Fibroblast of skin of scalp (primary cell): ENCODE results near the gene TMEM170A.
A peak's percentile ranks its signal among the peaks of the same experiment; 100 is the strongest.
"Not testable (repeated sequence)": the region's sequence is repeated elsewhere in the genome, so short reads cannot be mapped to it uniquely, and the experiment has no call there.

ENCODE experiments used
- DNase-seq: peaks from one replicate; pipeline ENCODE4 v3.0.0-alpha.2; 2013

Gene TMEM170A

DNA sequence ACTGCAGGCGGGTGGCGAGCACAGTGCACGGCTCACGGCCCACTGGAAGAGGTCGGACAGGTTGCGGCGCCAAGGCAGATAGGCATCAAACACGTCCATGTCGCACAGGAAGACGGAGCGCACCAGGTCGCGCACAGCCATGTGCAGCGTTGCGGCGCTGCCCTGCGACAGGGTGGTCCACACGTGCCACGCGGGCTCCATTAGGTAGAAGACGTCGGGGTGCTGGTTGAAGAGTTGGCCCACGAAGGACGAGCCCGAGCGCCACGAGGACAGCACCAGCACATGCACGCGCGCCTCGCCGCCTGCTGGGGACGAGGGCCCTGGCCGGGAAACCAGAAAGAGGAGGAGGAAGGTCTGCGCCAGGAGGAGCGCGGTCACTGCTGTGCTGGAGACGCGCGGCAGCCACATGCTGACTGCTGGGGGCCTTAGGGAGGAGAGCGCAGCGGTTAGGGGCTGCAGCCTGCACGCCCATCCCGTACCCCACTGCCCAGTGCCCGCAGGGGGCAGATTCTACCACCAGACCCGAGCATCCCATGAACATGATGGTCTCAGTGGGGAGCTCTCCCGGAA, 15.0 kb upstream of the TMEM170A start:
- no peak for DNase-seq

DNA sequence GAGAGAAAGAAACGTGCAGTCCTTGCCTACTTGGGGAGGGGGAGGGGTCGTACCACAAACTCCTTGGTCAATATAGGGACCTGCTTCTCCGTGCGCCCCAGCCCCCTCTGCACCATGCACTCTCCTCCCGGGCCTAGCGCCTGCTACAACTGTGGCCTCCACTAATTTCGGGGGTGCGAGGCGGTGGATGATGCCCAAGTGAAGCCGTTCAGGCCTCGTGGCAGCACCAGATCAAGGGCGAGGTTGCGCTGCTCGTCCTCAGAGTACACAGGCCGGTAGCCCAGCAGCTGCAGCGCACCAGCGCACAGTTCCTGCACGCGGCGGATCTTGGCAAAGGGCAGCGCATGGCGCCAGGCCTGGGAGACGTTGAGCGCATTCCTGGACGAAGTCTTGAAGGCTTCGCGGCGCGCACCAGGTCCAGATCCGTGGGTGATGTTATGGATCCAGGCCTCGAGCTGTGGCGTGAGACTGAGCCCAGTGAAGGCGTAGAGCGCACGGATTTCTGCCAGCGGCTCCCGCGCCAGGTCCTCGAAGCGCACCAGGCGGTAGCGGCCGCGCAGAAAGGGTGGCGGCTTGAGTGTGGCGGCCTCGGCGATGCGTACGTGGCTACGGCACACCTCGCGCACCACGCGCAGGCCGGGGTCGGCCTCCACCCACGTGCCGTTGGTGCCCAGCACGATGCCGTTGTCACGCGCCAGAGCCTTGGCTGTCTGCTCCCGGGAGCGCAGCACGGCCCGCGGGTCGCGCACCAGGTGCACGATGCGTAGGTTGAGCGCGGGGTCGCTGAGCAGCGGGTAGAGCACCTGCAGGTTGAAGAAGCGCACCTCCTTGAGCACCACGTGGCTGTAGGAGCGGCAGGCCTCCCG, 14.2 kb upstream of the TMEM170A start:
- no peak for DNase-seq

DNA sequence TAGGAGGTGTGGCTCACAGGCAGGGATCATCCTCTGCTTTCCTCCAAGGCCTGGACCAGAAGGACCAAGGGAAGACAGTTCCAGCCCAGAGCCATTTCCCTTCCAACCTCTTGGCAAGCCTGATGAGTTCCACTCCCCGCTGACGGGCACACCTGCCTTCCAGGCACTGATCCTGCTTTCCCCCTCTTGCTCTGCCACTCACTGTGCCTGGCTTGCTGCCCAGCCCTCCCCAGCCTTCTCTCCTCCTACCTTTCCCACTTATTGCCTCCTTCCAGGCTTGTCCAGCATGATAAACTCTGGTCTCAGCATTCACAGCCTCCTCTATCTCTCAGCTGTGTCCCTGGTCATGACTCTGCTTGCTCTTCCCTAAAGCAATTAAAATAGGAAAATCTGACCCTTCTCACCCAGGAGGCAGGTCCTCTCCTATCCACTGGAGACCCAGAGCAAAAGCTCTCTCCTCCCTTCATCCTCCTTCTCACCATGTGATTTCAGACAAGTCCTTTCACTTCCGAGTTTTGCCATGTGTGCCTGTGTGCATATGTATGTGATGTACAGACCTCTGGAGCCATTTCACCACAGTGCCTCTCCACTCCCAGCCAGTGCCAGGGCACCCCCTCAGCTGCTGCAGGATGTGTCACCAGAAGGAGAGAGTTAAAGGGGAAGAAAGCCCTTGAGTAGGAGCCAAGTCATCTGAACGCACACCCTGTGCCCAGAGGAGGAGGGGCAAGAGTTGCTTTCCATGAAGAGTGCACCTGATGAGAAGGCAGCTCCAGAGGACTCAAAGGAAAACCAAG, 13.4 kb upstream of the TMEM170A start:
- DNase-seq, result no peak

GRCh38 chr16:75476817-75477216, 12.3 kb upstream of the TMEM170A start:
- no peak for DNase-seq

GRCh38 chr16:75475420-75475847, 10.9 kb upstream of the TMEM170A start:
- no peak for DNase-seq

DNA sequence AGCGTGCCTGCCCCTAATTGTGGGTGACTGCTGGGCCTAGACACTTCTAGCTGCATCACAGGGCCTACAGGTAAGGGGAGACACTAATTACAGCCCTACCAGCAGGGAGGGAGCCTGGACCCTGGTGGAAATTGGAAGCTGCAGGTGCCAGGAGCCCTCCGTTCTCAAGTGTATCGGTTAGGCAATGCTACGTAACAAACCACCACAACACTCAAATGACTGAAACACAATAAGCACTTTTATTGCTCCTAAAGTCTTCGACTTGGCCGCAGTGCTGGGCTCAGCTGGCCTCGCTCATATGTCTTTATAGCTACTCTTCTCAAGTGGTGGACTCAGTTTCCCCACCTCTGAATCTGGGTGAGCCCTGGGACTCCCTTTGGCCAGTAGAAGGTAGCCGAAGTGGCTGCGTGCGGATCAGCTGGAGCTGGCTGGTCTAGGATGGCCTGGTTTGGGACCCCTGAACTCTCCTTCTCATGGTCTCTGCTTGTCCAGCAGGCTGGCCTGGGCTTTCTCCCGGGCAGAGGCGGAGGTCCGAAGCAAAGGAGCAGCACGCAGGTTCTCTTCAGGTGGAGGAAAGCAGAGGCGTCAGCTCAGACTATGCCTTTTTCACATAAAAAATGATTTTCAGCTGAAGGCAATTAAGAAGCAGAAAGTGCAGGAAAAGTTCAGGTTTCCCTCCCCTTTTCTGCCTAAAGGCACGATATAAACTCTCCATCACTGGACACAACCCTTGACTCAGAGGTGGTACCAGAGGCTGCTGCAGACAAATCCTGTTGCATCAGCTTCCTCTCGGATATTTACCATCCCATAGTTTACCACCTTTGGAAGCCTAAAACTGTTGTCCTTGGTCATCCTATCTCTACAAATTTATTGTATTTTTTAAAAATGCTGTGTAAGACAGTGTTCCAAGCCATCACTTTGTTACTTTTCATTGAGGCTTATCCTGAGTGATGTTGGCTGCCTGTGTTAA, 8.7 kb upstream of the TMEM170A start:
- no peak for DNase-seq

GRCh38 chr16:75471723-75472633, 7.5 kb upstream of the TMEM170A start:
- DNase-seq, result peak; percentile 58

GRCh38 chr16:75466760-75467159, 2.3 kb upstream of the TMEM170A start:
- DNase-seq, result no peak

GRCh38 chr16:75463389-75464121, 934 bp downstream of the TMEM170A start:
- DNase-seq, result peak; percentile 8

DNA sequence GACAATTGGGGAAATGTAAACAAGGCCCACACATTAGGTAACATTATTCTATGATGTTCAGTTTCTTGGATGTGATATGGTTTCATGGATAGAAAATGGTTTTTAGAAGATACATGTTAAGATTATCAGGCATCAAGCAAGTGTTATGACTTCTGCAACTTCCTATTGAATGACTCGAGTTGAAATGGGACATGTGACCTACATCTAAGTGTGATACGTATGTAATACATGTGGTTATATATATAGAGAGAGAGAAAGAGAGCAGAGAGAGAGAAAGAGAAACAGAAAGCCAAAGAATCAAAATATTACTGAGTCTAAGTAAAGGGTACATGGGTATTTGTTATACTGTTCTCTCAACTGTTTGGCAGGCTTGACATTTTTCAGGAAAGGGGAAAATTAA, 1.7 kb downstream of the TMEM170A start:
- DNase-seq, result no peak

DNA sequence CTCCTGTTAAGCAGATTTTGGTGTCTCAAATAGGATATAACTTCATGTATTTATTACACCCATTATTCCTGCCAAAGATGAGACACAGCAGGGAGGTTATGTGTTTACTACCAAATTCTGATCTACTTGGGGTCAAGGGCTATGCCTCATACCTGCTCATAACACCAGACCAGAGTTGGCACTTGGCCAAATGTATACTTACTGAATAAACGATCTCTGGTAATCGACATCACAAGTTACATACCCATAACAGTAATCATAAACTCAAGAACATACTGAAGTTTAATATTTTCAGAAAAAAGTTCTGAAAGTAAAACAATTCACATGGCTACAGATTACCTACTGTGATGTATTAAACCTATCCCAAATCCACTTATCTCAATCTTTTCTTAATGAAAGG, 2.9 kb downstream of the TMEM170A start:
- no peak for DNase-seq

DNA sequence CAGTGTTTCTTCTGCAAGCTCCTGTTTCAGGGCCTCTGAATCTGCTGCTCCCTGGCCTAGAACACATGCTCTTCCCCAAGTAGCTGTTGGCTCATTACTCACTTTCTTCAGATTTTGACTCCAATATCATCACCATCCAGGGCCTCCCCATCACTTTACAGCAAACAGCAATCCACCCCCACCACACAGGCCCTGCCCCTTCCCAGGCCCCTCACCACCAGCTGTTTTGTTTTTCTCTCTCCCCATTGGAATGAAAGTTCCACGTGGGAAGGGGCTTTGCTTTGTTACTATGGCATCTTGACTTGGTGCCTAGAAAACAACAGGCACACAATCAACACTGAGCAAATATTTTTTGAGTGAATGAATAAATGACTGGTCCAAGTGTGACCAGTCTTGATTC, 4.0 kb downstream of the TMEM170A start:
- DNase-seq, result peak; percentile 13

DNA sequence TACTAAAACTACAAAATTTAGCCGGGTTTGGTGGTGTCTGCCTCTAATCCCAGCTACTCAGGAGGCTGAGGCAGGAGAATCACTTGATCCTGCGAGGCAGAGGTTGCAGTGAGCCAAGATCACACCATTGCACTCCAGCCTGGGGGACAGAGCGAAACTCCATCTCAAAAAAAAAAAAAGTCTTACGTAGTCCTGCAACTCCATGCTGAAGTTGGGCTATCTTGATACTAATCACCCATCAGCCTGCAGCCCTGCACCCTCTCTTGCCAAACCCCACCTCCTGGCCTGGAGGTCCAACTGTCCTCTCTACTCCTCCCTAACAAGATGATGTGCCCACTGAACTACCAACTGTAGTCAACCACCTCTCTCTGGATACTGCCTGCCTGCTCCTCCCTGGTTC, 4.8 kb downstream of the TMEM170A start:
- no peak for DNase-seq

GRCh38 chr16:75458439-75458838, 6.0 kb downstream of the TMEM170A start:
- no peak for DNase-seq

- no peak for DNase-seq
Observed at GRCh38 chr16:75458029-75458428, 6.5 kb downstream of the TMEM170A start.

GRCh38 chr16:75457485-75458021, 6.9 kb downstream of the TMEM170A start:
- DNase-seq, result peak; percentile 2

DNA sequence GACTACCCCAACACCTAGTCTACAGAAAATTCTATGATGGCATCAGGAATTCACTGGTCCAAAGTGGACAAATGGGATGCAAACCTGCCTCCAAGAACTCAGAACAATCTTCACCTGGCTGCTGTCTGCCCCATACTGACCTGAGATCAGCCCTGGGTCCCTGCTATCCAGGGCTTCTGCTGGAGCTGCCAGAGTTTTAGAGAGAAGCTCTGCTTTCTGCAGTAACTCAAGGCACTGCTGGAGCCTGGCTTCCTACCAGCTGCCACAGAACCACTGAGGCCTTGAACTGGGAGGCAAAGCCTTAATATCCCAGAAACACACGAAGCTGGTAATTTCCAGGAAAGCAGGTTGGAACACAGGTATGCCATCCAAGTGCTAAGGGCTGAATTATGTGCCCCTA, 7.5 kb downstream of the TMEM170A start:
- no peak for DNase-seq

GRCh38 chr16:75456486-75456885, 8.0 kb downstream of the TMEM170A start:
- not testable (repeated sequence) for DNase-seq

DNA sequence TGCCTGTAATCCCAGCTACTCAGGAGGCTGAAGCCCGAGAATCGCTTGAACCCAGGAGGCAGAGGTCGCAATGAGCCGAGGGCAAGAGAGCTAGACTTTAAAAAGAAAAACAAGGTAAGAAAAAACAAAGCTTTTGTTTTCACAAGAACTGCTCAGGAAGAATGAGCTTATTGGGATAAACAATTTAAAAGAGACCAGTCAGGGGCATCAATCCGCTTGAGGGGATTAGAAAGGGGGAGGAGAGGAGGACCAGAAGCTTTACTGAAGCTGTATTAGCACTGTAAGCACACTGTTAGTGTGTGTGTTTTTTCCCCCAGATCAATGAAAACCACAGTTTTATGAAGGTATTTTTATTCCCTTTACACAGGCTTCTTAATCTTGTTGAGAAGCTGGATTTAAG, 8.8 kb downstream of the TMEM170A start:
- no peak for DNase-seq
